ENCODE measurements around the gene OR6S1. TPM values are rescaled to one million over a fixed set of nuclear protein-coding genes. Genes with fewer than 3 reads are reported as not detected.

OR6S1 gene, protein sequence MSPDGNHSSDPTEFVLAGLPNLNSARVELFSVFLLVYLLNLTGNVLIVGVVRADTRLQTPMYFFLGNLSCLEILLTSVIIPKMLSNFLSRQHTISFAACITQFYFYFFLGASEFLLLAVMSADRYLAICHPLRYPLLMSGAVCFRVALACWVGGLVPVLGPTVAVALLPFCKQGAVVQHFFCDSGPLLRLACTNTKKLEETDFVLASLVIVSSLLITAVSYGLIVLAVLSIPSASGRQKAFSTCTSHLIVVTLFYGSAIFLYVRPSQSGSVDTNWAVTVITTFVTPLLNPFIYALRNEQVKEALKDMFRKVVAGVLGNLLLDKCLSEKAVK
- not detected for total RNA-seq

DNA sequence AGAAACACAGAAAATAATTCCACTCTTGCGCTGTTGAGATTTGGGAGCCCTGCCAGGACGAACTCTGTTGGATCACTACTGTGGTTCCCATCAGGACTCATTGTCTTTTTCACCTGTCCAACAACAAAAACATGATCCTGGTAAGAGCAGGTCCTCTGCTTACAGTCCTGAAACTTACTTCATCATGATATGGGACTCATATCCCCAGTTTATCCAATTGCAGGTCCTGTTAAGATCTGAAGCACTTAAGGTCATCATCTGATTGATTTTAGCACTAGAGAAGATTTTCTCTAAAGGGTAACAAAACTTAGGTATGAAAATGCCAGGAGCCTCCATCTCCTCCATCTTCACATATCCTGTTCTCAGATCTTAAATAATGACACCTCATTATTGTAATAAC is at the start of gene OR6S1:
Gene OR6S1, minus strand, starts transcription at position 101 of the 400 bp plus-strand sequence. Its CDS starts 0 bp downstream, at position 101.
- ChIA-PET CTCF (no interaction called here), POLR2A (no interaction called here)
- Mint-ChIP-seq H3K9me3 (no peaks in the 10 kb centered on the region), H3K4me3 (no peak within 1 kb of the TSS), H3K27me3 (peaks cover 44% of the 10 kb centered on the region), H3K4me1 (no peaks in the 10 kb centered on the region), H3K36me3 (ENCODE audit: low read depth) (no peaks in the 10 kb centered on the region), H3K27ac (no peak within 1 kb of the TSS)
- DNase-seq: no peak

DNA sequence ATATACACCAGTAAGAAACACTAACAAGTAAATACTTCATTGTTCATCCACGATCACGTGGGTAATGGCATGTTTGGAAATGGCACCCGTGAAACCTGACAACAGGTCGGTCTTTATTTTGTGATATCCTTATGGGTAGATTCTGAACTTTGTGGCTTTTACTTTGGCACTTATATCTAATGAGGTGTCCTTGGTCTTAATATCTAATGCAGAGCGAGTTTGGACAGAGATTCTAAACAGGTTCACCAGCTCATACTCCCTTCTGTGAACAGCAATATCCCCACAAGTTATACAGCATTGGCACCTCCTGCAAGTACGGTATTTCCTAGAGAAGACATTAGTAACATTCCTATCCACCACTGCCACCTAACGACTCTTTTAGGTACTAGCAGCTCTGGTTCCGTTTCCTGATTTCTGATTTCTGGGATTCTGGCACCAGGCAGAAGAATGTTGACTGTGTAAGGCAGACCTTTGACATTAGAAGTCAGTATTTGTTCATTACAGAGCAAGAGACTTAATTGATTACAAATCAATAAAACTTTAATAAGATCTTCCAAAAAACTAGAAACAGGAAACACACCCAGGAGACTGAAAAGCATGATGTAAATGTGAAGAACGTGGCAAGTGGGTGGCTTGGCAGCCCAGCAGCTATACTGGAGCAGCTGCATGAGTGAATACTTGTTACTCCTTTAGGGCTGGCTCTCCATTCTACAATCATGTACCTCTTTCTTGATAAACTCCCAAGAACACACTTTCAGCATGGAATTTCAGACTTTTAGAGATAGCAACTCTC is 49.6 kb upstream of the OR6S1 start:
- H3K27me3 Mint-ChIP-seq: no peaks in the 10 kb centered on the region
- ChIA-PET CTCF (interaction anchor here (0.6 to 3.0 kb wide), 18 partner anchors 9 to 389 kb away, joined by 3 to 32 read pairs (median 5); no protein-coding TSS in a partner anchor), POLR2A (no interaction called here)
- no peak overlapping the region for H3K4me3 Mint-ChIP-seq
- no peaks in the 10 kb centered on the region for H3K36me3 Mint-ChIP-seq (ENCODE audit: low read depth)
- H3K4me1 Mint-ChIP-seq: peaks cover 20% of the 10 kb centered on the region
- H3K9me3 Mint-ChIP-seq: no peaks in the 10 kb centered on the region
- DNase-seq: peak; percentile 59
- no peak overlapping the region for H3K27ac Mint-ChIP-seq

DNA sequence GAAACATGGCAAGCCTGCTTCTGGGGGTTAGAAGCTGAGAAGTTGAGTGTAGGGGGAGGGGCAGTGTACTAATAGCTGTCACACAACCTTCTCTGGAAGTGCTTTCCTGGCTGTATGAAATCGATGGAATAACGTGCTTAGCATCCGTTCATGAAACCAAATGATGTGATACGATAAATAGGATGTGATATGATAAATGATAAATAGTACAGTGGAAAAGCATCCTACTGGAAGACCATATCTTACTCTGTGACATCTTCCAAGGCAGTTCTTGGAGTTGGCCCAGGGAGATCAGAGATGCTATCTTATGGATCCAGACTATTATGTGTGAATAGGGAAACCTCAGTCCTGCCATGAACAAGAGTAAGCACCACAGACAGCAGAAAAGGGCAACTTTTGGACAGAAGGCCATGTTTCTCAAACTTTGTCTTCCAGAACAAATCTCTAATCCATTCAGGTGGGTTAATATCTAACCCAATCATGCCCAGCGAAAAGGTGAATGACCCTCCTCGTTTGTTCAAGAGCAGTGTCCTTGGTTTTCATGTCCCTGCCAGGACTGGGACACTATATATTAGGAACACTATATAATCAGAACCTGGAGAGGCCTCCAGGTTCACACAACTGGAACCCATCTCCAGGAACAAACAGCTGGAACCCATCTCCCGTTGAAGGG is 46.8 kb upstream of the OR6S1 start, which contains the start of gene ANG:
Gene ANG, plus strand, starts transcription at position 598 of the 673 bp plus-strand sequence. CDS start 4,801 bp downstream, outside the sequence.
- Mint-ChIP-seq H3K4me3 (no peak within 1 kb of the TSS), H3K27me3 (no peaks in the 10 kb centered on the region), H3K27ac (no peak within 1 kb of the TSS), H3K36me3 (ENCODE audit: low read depth) (no peaks in the 10 kb centered on the region), H3K9me3 (no peaks in the 10 kb centered on the region), H3K4me1 (peaks cover 32% of the 10 kb centered on the region)
- ChIA-PET CTCF (interaction anchor here (1.3 kb wide), 1 partner anchor 31 kb away, joined by 5 read pairs; no protein-coding TSS in a partner anchor), POLR2A (no interaction called here)
- no peak for DNase-seq

DNA sequence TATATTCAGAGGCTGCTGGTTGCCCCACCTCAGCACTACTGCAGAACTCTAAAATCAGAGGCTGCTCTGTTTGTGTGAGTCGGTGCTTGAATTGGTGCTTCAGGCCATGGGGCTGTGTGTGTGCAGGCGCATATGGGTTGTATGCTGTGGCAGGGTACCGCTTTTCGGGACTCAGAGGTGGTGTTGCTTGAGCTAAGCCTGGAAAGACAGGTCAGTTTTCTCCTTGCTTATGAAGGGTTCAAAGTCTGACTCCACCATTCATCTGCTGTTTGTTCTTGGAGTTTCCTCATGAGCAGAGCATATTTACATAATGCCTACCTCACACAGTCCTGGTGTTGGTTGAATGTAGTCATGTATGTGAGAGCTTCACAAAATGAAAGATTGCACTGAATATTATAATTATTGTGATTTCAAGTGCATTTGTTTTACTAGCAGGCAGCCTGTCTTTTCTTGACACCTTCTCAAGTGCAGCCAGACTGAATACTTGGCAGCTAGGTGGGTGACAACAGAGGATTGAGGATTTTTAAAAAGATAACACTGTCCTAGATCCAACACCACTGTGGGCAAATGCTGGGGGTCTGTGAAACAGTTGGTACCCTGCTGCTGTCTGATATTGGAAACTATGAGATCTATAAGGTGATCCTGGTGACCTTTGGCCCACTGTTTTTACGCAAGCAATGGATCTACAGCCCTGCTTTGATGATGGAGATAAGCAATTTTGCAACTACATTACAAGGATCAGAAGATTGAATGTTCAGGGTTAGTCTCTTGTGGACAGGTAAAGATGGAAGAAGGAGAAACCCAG is 46.1 kb upstream of the OR6S1 start:
- H3K27me3 Mint-ChIP-seq: no peaks in the 10 kb centered on the region
- no peak overlapping the region for H3K4me3 Mint-ChIP-seq
- no peak overlapping the region for H3K27ac Mint-ChIP-seq
- DNase-seq: no peak
- H3K9me3 Mint-ChIP-seq: no peaks in the 10 kb centered on the region
- H3K36me3 Mint-ChIP-seq (ENCODE audit: low read depth): no peaks in the 10 kb centered on the region
- H3K4me1 Mint-ChIP-seq: peaks cover 32% of the 10 kb centered on the region
- POLR2A ChIA-PET: no interaction called here
- CTCF ChIA-PET: interaction anchor here (1.3 kb wide), 1 partner anchor 30 kb away, joined by 5 read pairs; no protein-coding TSS in a partner anchor

DNA sequence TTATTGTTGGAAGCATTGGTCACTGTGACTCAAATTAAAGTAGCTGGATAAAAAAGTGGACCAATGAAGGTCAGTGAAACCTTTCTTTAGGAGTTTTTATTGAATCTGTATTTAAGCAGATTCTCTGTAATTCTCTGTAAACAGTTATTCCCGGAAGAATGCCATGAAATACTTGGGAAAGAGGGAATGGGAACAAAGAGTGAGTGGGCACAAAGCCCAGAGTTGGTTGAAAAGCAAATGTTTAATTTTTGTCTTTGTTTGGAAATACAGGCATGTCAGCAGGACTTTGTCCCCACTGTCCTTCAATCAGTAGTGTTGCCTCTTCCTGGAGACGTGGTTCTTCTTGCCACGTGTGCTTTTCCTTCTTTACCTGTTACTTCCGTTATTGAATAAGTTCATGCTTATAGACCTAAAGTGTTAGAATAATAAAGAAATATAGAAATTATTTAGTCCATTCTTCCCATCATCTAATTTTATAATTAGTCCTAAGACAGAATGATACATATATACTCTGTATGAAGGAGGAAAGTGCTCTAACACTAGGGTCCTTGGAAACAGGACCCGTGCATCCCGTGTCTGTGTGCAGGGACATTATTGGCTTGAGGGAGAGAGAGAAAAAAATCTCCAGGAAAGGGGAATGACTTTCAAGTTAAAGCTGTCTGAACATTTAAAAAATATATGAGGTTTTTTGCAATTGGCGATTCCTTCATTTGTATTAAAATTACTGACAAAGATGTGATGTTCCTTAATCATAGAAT is 45.1 kb upstream of the OR6S1 start:
- H3K9me3 Mint-ChIP-seq: no peaks in the 10 kb centered on the region
- no peak for DNase-seq

DNA sequence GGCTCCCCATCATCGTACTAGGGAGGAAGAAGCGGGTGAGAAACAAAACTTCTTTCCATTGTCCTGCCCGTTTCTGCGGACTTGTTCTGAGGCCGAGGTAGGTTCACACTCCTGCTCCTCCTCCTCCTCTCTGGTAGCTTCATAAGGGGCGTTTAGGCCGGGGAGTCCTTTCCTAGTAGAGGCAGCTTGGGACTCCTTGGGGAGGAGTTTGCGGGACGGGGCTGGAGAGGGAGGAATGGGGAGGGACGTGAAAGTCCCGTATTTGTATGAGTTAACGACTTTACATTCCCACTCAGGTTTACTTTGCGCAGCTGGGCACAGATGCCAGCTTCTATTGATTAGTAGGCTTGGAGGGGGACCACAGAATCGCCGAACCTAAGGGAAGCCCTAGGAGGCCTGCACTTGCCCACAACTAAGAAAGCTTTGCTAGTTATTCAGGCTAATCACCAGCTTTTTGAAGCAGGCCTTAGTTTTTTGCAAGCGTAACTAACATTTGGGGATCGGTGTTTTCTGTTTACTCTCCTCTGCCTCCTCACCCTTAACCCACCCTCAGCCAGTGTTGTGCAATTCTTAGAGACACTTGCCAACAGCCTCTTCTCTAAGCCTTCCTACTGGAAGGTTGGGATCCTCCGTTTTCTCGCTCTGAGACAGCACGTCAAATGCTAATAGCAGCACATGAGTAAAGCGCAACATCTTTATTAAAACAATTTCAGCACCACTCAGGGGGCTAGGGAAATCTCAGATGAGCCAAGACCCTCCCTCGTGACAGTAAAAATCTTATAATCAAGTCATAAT is 43.4 kb upstream of the OR6S1 start:
- Mint-ChIP-seq H3K27ac (peak overlapping the region; percentile 74), H3K27me3 (no peaks in the 10 kb centered on the region), H3K4me1 (peaks cover 16% of the 10 kb centered on the region), H3K9me3 (no peaks in the 10 kb centered on the region), H3K4me3 (no peak overlapping the region), H3K36me3 (ENCODE audit: low read depth) (no peaks in the 10 kb centered on the region)
- POLR2A ChIA-PET: interaction anchor here (0.6 kb wide), 1 partner anchor 667 kb away, joined by 3 read pairs; no protein-coding TSS in a partner anchor
- DNase-seq: peak; percentile 9
- CTCF ChIA-PET: interaction anchor here (0.8 to 7.3 kb wide), 11 partner anchors 9 to 286 kb away, joined by 3 to 42 read pairs (median 5); no protein-coding TSS in a partner anchor

More for the DNA sequence above, 45.1 kb upstream of the OR6S1 start:
- H3K27ac Mint-ChIP-seq: no peak overlapping the region
- H3K36me3 Mint-ChIP-seq (ENCODE audit: low read depth): no peaks in the 10 kb centered on the region
- ChIA-PET CTCF (no interaction called here), POLR2A (no interaction called here)
- H3K27me3 Mint-ChIP-seq: no peaks in the 10 kb centered on the region
- peaks cover 27% of the 10 kb centered on the region for H3K4me1 Mint-ChIP-seq
- H3K4me3 Mint-ChIP-seq: no peak overlapping the region

DNA sequence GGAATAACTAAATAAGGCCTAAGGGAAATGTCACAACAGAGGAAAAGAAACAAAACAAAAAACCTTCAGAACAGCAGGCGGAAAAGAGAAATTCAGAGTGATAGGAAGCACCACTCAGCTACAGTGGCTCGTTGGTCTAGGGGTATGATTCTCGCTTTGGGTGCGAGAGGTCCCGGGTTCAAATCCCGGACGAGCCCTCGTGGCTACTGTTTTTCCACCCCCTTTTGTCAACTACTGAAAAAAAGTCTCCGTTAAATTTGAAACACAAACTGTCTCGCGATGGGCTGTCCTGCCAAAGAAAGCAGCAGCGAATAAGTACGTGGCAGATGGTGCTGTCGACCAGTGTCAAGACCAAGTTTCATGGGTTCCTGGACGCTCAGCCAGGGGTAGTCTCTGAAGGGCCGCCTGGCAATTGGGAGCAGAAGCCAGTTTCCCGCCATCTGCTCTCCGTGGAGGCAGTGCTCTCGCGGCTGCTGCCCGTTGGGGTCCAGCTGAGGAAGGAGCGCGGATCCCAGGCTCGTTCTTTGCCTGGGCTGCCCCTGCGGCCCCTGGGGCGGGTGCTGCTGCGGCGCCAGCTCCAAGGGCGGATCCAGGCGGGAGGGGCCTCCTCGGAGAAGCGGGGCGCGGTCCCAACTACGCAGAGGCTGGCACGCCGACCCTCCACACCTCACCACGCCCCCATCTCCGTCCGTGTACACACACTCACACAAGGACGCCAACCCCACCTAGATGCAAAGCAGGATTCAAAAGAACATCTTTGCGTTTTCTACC is 42.6 kb upstream of the OR6S1 start, which contains the start of gene RNASE4:
Gene RNASE4, plus strand, starts transcription at position 670 of the 771 bp plus-strand sequence. CDS start 14,812 bp downstream, outside the sequence.
- ChIA-PET CTCF (interaction anchor here (0.9 to 7.3 kb wide), 13 partner anchors 7 to 287 kb away, joined by 3 to 42 read pairs (median 5); partner anchors contain the start of gene PNP), POLR2A (interaction anchor here (1.0 kb wide), 1 partner anchor 223 kb away, joined by 4 read pairs; the partner anchor contains the start of gene PIP4P1)
- DNase-seq: peak; percentile 78
- H3K27me3 Mint-ChIP-seq: no peaks in the 10 kb centered on the region
- H3K4me3 Mint-ChIP-seq: no peak within 1 kb of the TSS
- peak within 1 kb of the TSS; percentile 74 for H3K27ac Mint-ChIP-seq
- H3K9me3 Mint-ChIP-seq: no peaks in the 10 kb centered on the region
- peaks cover 14% of the 10 kb centered on the region for H3K4me1 Mint-ChIP-seq
- H3K36me3 Mint-ChIP-seq (ENCODE audit: low read depth): no peaks in the 10 kb centered on the region

DNA sequence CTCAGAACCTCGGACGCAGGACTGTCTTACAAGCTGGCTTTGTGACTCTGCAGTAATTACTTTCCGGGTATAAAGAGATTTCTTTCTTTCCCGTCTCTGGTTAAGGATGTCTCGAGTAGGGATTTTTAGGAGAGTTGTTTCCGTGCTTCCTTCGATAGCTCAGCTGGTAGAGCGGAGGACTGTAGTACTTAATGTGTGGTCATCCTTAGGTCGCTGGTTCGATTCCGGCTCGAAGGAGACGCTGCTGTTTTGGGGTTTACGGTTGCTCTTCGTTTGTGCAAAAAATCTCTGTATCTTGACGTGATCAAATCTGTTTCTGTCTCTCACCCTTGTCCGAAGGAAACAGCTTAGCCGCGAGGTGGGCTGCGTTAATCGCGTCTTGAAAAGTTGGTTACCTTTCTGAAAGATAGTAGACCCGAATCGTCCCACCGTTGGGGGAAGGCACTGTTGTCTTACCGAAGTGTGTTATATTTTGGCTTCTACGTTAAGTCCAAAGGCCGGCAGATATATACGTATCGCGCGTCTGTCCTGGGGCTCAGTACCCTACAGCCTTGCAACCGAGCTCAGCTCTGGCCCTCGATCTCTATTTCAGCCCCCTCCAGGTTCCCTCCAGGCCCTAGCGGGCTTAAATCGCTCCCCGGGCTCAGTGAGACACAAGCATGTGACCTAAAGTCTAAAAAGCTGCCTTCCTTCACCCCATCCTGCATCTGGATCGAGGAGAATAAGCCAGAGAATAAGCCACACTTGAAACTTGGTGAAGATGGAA is 41.8 kb upstream of the OR6S1 start:
- H3K4me3 Mint-ChIP-seq: no peak overlapping the region
- peaks cover 14% of the 10 kb centered on the region for H3K4me1 Mint-ChIP-seq
- H3K27me3 Mint-ChIP-seq: no peaks in the 10 kb centered on the region
- DNase-seq: peak; percentile 79
- ChIA-PET POLR2A (interaction anchor here (1.0 kb wide), 1 partner anchor 222 kb away, joined by 4 read pairs; the partner anchor contains the start of gene PIP4P1), CTCF (interaction anchor here (1.0 to 7.3 kb wide), 11 partner anchors 8 to 287 kb away, joined by 3 to 42 read pairs (median 6); partner anchors contain the start of gene PNP)
- H3K9me3 Mint-ChIP-seq: no peaks in the 10 kb centered on the region
- no peaks in the 10 kb centered on the region for H3K36me3 Mint-ChIP-seq (ENCODE audit: low read depth)
- no peak overlapping the region for H3K27ac Mint-ChIP-seq

DNA sequence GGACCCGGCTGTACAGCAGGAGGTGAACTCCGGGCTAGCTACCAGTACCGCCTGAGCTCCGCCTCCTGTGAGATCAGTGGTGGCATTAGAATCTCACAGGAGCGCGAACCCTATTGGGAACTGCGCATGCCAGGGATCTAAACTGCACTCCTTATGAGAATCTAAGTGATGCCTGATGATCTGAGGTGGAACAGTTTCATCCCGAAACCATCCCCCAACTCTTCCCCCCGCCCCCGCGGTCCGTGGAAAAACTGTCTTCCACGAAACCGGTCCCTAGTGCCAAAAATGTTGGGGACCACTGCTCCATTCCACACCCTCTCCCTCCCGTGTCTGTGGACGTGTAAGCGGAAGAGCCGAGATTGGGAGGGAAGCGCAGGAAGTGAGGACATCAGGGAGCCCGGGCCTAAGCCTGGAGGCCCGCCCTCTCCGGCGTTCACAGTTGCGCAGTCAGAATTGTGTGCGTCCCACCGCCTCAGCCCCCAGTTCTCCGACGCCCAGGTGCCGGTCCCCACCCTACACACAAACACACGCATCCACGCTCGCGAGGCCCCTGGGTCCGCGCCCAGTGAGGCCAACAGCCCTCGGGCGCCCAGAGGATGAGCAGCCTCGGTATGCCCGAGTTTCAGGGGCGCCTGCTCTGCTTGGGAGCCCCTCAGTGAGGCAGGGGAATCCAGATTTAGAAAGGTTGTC is 41.1 kb upstream of the OR6S1 start:
- ChIA-PET POLR2A (interaction anchor here (1.0 kb wide), 1 partner anchor 222 kb away, joined by 4 read pairs; the partner anchor contains the start of gene PIP4P1), CTCF (interaction anchor here (0.8 to 7.3 kb wide), 14 partner anchors 9 to 332 kb away, joined by 3 to 42 read pairs (median 6); no protein-coding TSS in a partner anchor)

More for the DNA sequence above, 41.1 kb upstream of the OR6S1 start:
- Mint-ChIP-seq H3K36me3 (ENCODE audit: low read depth) (no peaks in the 10 kb centered on the region), H3K4me3 (no peak overlapping the region), H3K27ac (no peak overlapping the region), H3K9me3 (no peaks in the 10 kb centered on the region), H3K27me3 (no peaks in the 10 kb centered on the region), H3K4me1 (peaks cover 14% of the 10 kb centered on the region)
- peak; percentile 75 for DNase-seq
